NCI-H2107 treated with DMSO at 0.1 percent for 48 hours (cell line): ENCODE measurements around the gene GYPB.
"Not testable (repeated sequence)": the region's sequence is repeated elsewhere in the genome, so short reads cannot be mapped to it uniquely, and the experiment has no call there.

Experiments used
- DNase-seq: peaks from one replicate; lab custom pipeline; 2025; ENCODE audit not compliant: unreplicated experiment; lab: John Stamatoyannopoulos, UW

The GYPB gene

GRCh38 chr4:144019277-144019676, at the start of gene GYPB:
TSS of gene GYPB (minus strand) at chr4:144019380. CDS start at chr4:144019287, 93 bp downstream.
- DNase-seq: not testable (repeated sequence)

GRCh38 chr4:144061556-144061955, 42.4 kb upstream of the GYPB start:
- DNase-seq: not testable (repeated sequence)

- not testable (repeated sequence) for DNase-seq
These were observed 41.2 kb upstream of the GYPB start for GRCh38 chr4:144060234-144060859.

- no peak for DNase-seq
These were observed 37.6 kb upstream of the GYPB start for GRCh38 chr4:144056800-144057199.

- DNase-seq: not testable (repeated sequence)
These were observed 36.2 kb upstream of the GYPB start for GRCh38 chr4:144055336-144055735.

GRCh38 chr4:144051494-144051893, 32.3 kb upstream of the GYPB start:
- not testable (repeated sequence) for DNase-seq

GRCh38 chr4:144050631-144051030, 31.5 kb upstream of the GYPB start:
- not testable (repeated sequence) for DNase-seq

GRCh38 chr4:144049495-144050424, 30.6 kb upstream of the GYPB start:
- DNase-seq: not testable (repeated sequence)

- not testable (repeated sequence) for DNase-seq
These were observed 25.8 kb upstream of the GYPB start for GRCh38 chr4:144044936-144045335.

- DNase-seq: not testable (repeated sequence)
These were observed 13.4 kb upstream of the GYPB start for GRCh38 chr4:144032580-144032979.

- not testable (repeated sequence) for DNase-seq
These were observed 12.7 kb upstream of the GYPB start for GRCh38 chr4:144031875-144032274.

GRCh38 chr4:144031369-144031768, 12.2 kb upstream of the GYPB start:
- not testable (repeated sequence) for DNase-seq

GRCh38 chr4:144030708-144031107, 11.5 kb upstream of the GYPB start:
- not testable (repeated sequence) for DNase-seq

GRCh38 chr4:144026682-144027081, 7.5 kb upstream of the GYPB start:
- DNase-seq: not testable (repeated sequence)

- DNase-seq: not testable (repeated sequence)
These were observed 5.3 kb upstream of the GYPB start for GRCh38 chr4:144024399-144025053.

GRCh38 chr4:144022772-144023400, 3.7 kb upstream of the GYPB start:
- not testable (repeated sequence) for DNase-seq

- DNase-seq: not testable (repeated sequence)
These were observed 2.3 kb upstream of the GYPB start for GRCh38 chr4:144021336-144021990.

- not testable (repeated sequence) for DNase-seq
These were observed 768 bp downstream of the GYPB start for GRCh38 chr4:144018223-144019000.

- not testable (repeated sequence) for DNase-seq
These were observed 1.9 kb downstream of the GYPB start for GRCh38 chr4:144017271-144017670.
